DND-41 (cell line): Measurements from ENCODE around the gene TOX2.

ENCODE experiments used
- CTCF ChIP-seq: IDR thresholded peaks from 2 replicates; pipeline ENCODE4 v1.5.1; 2012; ENCODE audit warnings: borderline replicate concordance, low read length, moderate library complexity, mild to moderate bottlenecking; ENCODE audit not compliant: poor library complexity, severe bottlenecking; ENCODE audit errors: extremely low read depth
- EZH2 ChIP-seq: IDR thresholded peaks from 3 replicates; pipeline ENCODE4 v1.6.1; 2012; ENCODE audit warnings: borderline replicate concordance, low read depth, mild to moderate bottlenecking, moderate library complexity, low read length, inconsistent platforms; ENCODE audit not compliant: severe bottlenecking

- TF ChIP-seq EZH2 (no peak), CTCF (no peak)
Measured at GRCh38 chr20:43957392-43957791, 42.7 kb downstream of the TOX2 start.
